ENCODE measurements around the gene KRT72.
"Not testable (repeated sequence)": the region's sequence is repeated elsewhere in the genome, so short reads cannot be mapped to it uniquely, and the experiment has no call there.

The KRT72 gene

DNA sequence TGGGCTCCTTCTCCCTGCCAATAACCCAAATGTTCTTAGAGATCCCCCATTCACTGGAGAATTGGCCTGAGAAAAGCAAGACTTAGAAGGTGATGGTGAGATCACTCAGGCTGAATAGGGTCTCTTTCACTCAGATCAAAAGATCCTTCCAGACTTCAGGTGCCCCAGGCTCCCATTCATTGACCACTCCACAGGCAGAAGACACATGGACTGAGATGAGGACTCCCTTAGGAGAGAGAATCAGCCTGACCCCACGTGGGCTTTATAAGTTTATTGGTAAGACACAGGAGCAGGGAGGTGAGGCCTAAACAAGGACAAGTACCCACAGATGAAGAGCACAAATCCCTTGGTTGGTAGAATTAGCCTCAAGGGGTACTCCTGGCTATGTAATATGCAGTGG lies 6.1 kb upstream of the KRT72 start:
- no peak for DNase-seq

DNA sequence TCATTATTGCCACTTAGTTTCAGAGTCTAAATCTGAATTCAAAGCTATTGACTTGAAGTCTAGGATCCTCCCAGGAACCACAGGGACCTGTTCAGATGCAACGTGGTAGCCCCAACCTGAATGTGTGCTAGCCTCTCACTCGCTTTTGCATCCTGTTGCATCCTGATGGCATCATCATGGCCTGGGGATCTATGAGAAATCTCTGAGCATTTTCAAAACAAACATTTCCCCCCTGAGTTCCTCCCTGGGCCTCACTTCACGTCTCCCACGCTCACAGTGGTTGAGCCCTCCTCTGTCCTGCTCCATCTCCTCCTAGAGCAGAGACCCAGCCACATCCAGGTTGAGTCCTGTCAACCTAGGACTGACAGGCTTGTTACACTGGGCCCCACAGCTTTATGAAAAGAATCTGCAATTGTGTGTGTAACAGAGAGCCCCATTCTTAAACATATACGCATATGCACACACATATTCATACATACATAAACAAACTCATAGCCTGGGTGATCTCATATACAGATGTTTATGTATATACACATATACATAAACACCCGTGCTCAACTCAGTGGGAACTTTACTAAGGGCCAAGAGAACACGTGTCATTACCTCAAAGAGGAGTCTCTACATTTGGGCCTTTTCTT lies 5.4 kb upstream of the KRT72 start:
- DNase-seq = no peak

DNA sequence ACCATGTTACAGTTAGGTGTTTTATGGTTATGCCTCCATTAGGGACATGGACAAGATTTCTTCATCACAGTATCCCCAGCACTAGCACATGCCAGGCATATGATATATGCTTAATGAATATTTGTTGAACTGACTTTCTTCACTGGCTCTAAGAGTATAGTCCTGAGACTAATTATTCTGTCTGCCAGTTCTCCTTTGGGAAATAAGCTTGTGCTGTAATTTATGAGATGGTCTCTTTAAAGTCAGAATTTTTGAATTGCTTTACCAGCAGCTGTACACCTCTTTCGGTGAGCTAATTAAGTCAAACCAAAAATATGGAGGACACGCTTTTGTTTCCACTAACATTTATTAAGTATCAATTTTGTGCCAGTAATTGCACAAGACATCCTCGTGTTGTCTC lies 4.8 kb upstream of the KRT72 start:
- DNase-seq = no peak

DNA sequence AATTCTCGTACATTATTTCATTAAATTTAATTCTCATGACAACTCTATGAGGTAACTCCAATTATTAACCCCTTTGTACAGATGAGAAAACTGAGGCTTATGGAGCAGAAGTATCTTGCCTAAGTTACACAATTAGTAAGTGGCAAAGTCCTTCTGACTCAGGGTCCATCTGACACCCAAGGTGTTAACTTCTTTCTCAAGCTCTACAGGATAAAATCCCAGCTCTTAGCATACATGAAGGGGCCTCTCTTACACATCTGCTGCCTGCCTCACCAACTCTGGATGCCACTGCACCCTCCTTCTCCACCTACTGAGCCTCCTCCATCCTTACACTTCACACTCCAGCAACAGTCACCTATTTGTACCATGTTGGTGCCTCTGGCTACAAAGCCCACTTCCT lies 4.3 kb upstream of the KRT72 start:
- DNase-seq = no peak

DNA sequence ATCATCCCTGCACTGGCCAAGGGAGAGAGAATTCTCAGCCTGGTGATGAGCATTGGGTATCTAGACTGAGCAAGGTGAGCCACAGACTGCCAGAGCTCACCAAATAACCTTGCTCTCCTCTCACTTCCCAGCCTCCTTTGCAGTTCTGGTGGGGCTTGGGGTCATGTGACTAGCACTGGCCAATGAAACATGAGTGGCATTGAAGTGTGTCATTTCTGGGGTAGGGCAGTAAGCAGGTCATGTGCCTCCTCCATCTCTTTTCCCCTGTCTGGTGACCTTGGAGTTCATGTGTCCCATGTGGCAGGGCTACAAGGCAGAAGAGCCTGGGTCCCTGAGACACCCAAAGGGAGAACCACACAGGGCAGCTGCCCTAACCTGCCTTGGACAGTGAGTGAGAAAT lies 3.6 kb upstream of the KRT72 start:
- DNase-seq = no peak

- DNase-seq = no peak
Observed at GRCh38 chr12:52603314-52603713, 2.1 kb upstream of the KRT72 start.

DNA sequence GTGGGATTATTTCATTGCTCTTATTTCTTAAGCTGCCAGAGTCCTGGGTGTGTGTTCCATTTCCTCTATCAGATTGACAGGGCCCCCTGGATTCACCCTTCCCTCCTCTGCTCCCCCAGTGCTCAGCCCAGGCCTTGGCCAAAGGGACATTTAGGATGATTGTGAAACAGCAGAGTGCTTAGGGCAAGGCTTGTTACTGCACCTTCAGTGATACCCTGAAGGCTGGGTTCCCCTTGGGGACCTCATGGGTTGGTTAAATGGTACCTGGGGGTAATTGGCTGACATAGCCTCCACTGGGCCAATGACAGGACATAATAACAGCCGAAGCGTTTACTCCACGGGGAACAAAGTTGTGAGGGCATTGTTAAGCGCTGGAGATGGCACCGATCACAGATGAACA lies 1.3 kb upstream of the KRT72 start:
- no peak for DNase-seq

DNA sequence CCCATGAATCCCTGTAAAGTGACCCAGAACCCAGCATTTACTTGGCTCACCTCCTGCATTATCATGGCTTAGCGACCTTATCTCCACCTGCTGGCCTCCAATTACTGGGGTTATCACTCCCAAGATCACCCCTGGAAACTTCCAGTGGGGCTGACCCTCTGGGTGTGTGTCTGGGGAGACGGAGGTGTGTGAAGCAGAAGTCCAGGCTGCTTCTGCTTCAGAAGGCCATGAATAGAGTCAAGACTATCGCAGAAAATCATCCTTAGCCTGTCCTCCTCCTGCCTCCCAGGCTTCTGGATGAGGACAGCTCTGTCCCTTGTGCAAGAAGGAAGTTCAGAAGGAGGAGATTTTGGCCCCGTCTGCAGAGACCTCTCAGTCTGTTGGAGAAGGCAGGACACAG lies 408 bp upstream of the KRT72 start:
- no peak for DNase-seq

- no peak for DNase-seq
Observed at GRCh38 chr12:52600475-52600874, 788 bp downstream of the KRT72 start.

DNA sequence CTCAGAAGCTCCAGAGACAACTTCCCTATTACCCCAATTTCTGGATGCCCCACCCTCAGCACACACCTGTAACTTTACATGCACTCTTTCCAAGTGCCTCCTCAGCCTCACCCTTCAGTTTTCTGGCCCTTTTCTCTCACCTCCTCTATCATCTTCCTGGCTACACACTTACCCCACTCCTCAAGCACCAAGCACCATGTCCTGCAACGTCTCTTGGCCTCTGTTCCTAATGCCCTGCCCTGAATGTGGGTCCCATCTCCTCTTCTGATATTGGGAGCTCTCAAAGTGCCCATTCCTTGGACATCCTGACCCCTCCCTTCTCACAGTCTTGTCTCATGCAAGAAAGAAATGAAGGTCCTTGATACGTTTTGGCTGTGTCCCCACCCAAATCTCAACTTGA lies 1.2 kb downstream of the KRT72 start:
- no peak for DNase-seq

- no peak for DNase-seq
Observed at GRCh38 chr12:52598966-52599365, 2.3 kb downstream of the KRT72 start.

DNA sequence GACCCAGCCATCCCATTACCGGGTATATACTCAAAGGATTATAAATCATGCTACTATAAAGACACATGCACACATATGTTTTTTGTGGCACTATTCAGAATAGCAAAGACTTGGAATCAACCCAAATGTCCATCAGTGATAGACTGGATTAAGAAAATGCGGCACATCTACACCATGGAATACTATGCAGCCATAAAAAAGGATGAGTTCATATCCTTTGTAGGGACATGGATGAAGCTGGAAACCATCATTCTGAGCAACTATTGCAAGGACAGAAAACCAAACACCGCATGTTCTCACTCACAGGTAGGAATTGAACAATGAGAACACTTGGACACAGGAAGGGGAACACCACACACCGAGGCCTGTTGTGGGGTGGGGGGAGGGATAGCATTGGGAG lies 7.0 kb downstream of the KRT72 start:
- DNase-seq = not testable (repeated sequence)

DNA sequence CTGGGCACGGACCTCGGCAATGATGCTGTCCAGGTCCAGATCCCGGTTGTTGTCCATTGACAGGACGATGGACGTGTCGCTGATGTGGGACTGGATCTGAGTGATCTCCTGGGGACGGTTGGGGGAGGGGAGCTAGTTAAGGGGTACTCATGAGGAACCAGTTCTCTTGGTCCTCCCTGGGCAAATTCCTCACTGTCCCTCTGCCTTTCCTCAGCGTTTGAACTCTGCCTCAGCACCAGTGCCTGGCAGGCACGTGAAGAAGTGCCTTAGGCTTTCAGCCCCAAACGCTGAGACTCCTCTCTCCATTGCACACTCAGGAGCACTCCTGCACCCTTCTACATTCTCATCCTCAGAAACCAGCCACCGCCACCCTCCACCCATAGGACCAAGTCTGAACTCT lies 9.7 kb downstream of the KRT72 start:
- no peak for DNase-seq

DNA sequence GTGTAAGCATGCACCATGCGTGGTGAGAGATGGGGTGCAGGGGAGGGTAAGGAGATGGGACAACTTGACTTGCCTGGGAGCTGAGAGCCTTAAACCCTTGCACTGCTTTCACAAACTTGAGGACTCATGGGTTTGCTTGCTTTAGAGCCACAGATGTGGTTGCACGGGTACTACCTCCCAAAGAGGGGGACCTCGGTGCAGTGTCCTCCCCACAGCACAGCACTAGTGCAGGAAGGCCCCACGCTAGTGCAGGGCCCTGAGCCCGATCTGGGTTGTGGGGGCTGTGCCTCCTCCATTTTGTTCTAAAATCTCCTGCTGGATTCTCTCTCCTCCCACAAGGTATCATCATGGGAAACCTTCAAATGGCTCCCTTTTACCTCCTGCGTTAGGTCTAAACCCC lies 11.2 kb downstream of the KRT72 start:
- no peak for DNase-seq

GRCh38 chr12:52587563-52587962 lies 13.7 kb downstream of the KRT72 start:
- DNase-seq = no peak

- DNase-seq = no peak
Observed at GRCh38 chr12:52585946-52586345, 15.3 kb downstream of the KRT72 start.

- no peak for DNase-seq
Observed at GRCh38 chr12:52585066-52585465, 16.2 kb downstream of the KRT72 start.

- DNase-seq = no peak
Observed at GRCh38 chr12:52584156-52584682, 17.0 kb downstream of the KRT72 start.

GRCh38 chr12:52582971-52583456 lies 18.2 kb downstream of the KRT72 start:
- DNase-seq = peak in 33 of 51 donors; percentile 3 to 63 (median 23)

GRCh38 chr12:52582486-52582885 lies 18.8 kb downstream of the KRT72 start:
- no peak for DNase-seq

- no peak for DNase-seq
Observed at GRCh38 chr12:52581481-52581880, 19.8 kb downstream of the KRT72 start.

DNA sequence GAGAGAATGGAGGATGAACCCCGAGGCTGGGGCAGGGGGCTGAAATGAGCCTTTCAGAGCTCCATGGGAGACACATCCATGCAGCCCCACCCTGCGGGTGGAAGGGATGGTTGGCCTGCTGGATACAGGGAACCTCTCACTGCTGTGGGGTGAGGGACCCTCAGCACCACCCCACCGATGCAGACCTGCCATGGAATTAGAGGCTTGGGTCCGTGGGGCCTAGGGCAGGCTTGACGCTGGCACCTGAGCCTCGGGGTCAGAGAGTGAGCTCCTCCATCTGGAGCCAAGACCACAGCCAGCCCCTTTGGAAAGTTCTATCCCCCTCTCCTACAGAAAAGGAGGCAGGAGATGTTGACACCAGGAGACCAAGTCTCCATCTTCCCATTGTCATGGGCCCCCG lies 20.2 kb downstream of the KRT72 start:
- no peak for DNase-seq

DNA sequence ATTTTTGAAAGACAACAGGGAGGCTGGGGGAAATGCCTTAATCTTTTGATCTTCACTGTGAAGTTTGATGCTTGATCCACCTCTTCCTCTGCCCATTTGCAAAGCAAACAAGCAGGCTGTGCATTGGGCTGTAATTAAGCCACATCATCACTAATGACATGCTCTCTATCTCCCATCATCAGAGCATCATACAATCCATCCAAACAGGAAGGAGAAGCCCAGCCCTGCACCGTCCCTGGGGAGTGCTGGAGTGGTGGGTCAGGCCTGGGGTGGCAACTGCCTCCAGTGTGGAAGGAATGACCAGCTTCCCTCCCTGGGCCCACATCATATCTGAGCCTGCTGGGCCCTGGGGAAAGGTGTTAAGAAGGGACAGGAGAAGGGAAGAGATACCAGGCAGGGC lies 20.8 kb downstream of the KRT72 start:
- no peak for DNase-seq

Data from hypothalamus (tissue), 51 donors.